K562 (cell line): ENCODE measurements around the gene HOXC10. TPM values are rescaled to one million over a fixed set of nuclear protein-coding genes. Genes with fewer than 3 reads are reported as not detected.
A peak's percentile ranks its signal among the peaks of the same experiment; 100 is the strongest.

Source experiments
- ASH1L ChIP-seq: fragments of 450-650 bp; IDR thresholded peaks from 2 replicates; pipeline ENCODE4 v1.6.1; 2018; ENCODE audit warnings: borderline replicate concordance, mild to moderate bottlenecking, low read depth; ENCODE audit not compliant: partially characterized antibody
- CEBPB ChIP-seq: fragments of 450-650 bp; IDR thresholded peaks from 2 replicates; pipeline ENCODE4 v1.6.1; 2016; ENCODE audit warnings: missing genetic modification characterization, missing compliant biosample characterization
- CSDE1 ChIP-seq, 2 experiments: fragments of 450-650 bp; IDR thresholded peaks; 2 replicates each; pipeline ENCODE4 v1.6.1; 2016; ENCODE audit warnings: mild to moderate bottlenecking in 1 of 2
- GABPA ChIP-seq: fragments of 200-800 bp; sonication (Bioruptor generic); conservative IDR thresholded peaks from 2 replicates; pipeline ENCODE4 v1.6.1; 2016; ENCODE audit warnings: low read depth, missing genetic modification characterization, missing compliant biosample characterization
- GTF2A2 ChIP-seq: IDR thresholded peaks from 2 replicates; pipeline ENCODE4 v1.6.1; 2016; ENCODE audit warnings: mild to moderate bottlenecking, missing genetic modification characterization, missing compliant biosample characterization
- HNRNPLL ChIP-seq: fragments of 200-400 bp; formaldehyde crosslinking; IDR thresholded peaks from 2 replicates; pipeline ENCODE4 v1.6.1; 2017; ENCODE audit warnings: low read length, low read depth, mild to moderate bottlenecking; ENCODE audit not compliant: poor library complexity, severe bottlenecking
- NFRKB ChIP-seq: fragments of 450-650 bp; IDR thresholded peaks from 2 replicates; pipeline ENCODE4 v1.6.1; 2016; ENCODE audit warnings: low read depth
- RBM17 ChIP-seq: fragments of 200-400 bp; formaldehyde crosslinking; IDR thresholded peaks from 2 replicates; pipeline ENCODE4 v1.6.1; 2017; ENCODE audit warnings: low read depth, mild to moderate bottlenecking, low read length, borderline replicate concordance
- RHOXF2B ChIP-seq: fragments of 250-450 bp; sonication (Bioruptor Pico); conservative IDR thresholded peaks from 2 replicates; pipeline ENCODE4 v1.5.1; 2021
- TAF7 ChIP-seq: fragments of 450-650 bp; IDR thresholded peaks from 2 replicates; pipeline ENCODE4 v1.6.1; 2016; ENCODE audit warnings: missing genetic modification characterization, missing compliant biosample characterization
- TARDBP ChIP-seq: fragments of 450-650 bp; IDR thresholded peaks from 2 replicates; pipeline ENCODE4 v1.6.1; 2016
- ZBTB8A ChIP-seq: fragments of 450-650 bp; IDR thresholded peaks from 2 replicates; pipeline ENCODE4 v1.6.1; 2018; ENCODE audit warnings: mild to moderate bottlenecking, moderate library complexity; ENCODE audit not compliant: partially characterized antibody
- ZNF174 ChIP-seq: fragments of 250-450 bp; sonication (Bioruptor Pico); IDR thresholded peaks from 2 replicates; pipeline ENCODE4 v1.4.0; 2020; ENCODE audit warnings: mild to moderate bottlenecking
- ZNF76 ChIP-seq: fragments of 250-450 bp; sonication (Bioruptor Pico); IDR thresholded peaks from 2 replicates; pipeline ENCODE4 v1.4.0; 2020; ENCODE audit warnings: mild to moderate bottlenecking, moderate library complexity, borderline replicate concordance
- polyA plus RNA-seq, 8 experiments: library from polyadenylated mRNA; depleted of rRNA in 4 of 8; stranded (reverse) in 5 of 8; unstranded in 3 of 8; fragments of >200 nt; fragmentation: Nextera tagmentation in 2 of 8; fragmentation: Illumina TruSeq in 1 of 8; extraction: Ambion mirVana in 2 of 8; extraction: Trizol in 1 of 8; gene quantifications; 2 replicates each; pipeline versions ENCODE4 v1.2.1 to v1.2.3, GENCODE V29; 2011 to 2014; ENCODE audit warnings: inconsistent platforms in 1 of 8, missing spikeins in 1 of 8
- total RNA-seq, 7 experiments: library from RNA; depleted of rRNA in 6 of 7; stranded (reverse); fragments of >200 nt in 6 of 7; fragmentation: Illumina TruSeq in 2 of 7; extraction: Trizol in 2 of 7; gene quantifications; 2 replicates each; pipeline versions ENCODE4 v1.2.1 to v1.2.3, GENCODE V29; 2011 to 2021; ENCODE audit warnings: low replicate concordance in 1 of 7
- TF ChIP-seq, protein P1 (sequence below): fragments of 450-650 bp; IDR thresholded peaks from 2 replicates; pipeline ENCODE4 v1.6.1; 2018; ENCODE audit warnings: mild to moderate bottlenecking, low read depth; ENCODE audit not compliant: partially characterized antibody
- TF ChIP-seq, protein P2 (sequence below), 2 experiments: fragments of 450-650 bp; formaldehyde crosslinking in 1 of 2; IDR thresholded peaks; 2 replicates each; pipeline versions ENCODE4 v1.4.0 to v1.6.1; 2014 to 2020; ENCODE audit warnings: mild to moderate bottlenecking in 2 of 2, borderline replicate concordance in 1 of 2, low read depth in 1 of 2
- TF ChIP-seq, protein P3 (sequence below): fragments of 450-650 bp; IDR thresholded peaks from one replicate; pipeline ENCODE4 v1.6.1; 2018; ENCODE audit warnings: mild to moderate bottlenecking, moderate library complexity; ENCODE audit not compliant: partially characterized antibody

The HOXC10 gene
- total and polyA plus RNA-seq, 9 of the 15 experiments (the other 6 are each of a cell fraction or from before 2014, with no cell fraction given) = 0.13 to 0.77 (median 0.35) TPM; not detected in 2

DNA sequence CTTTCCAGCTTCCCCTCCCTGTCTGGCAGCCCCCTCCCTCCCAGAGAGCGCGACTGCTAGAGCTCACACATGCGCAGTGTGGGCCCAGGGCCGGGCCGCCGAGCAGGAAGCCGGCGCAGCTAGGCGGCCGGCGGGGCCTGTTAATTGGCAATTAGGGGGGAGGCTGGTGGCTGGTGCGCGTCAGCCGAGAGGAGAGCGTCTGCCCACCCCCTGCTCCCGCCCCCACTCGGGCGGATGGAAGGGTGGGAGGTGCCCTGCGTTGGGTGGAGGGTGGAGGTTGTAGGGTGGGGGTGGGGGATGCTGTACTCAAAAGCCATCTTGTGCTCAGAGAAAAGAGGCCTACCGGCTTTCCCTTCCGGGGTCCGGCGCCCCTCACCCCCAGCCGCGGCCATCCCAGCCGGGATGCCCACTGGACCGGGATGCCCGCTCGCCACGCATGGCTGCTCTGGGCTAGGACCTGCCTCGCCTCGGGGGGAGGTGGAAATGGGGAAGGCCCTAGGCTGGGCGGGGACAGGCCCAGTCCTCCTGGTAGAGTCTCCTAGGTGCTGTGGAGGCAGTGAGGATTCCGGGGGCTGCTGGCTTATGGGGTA is 33.0 kb downstream of the HOXC10 start (continued):
- TF ChIP-seq TAF7 (tag) = no peak; the same call in 1 of the 2 replicates
- no peak for TF ChIP-seq CEBPB (tag)
- no peak for TF ChIP-seq ASH1L
- peak; percentile 97 for TF ChIP-seq NFRKB
- TF ChIP-seq ZBTB8A = no peak
- TF ChIP-seq, protein P1, sequence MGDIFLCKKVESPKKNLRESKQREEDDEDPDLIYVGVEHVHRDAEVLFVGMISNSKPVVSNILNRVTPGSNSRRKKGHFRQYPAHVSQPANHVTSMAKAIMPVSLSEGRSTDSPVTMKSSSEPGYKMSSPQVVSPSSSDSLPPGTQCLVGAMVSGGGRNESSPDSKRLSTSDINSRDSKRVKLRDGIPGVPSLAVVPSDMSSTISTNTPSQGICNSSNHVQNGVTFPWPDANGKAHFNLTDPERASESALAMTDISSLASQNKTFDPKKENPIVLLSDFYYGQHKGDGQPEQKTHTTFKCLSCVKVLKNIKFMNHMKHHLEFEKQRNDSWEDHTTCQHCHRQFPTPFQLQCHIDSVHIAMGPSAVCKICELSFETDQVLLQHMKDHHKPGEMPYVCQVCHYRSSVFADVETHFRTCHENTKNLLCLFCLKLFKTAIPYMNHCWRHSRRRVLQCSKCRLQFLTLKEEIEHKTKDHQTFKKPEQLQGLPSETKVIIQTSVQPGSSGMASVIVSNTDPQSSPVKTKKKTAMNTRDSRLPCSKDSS = no peak
- no peak for TF ChIP-seq TARDBP
- TF ChIP-seq RHOXF2B = no peak
- no peak for TF ChIP-seq ZNF174 (CRISPR knock-in tag)
- TF ChIP-seq, protein P2, sequence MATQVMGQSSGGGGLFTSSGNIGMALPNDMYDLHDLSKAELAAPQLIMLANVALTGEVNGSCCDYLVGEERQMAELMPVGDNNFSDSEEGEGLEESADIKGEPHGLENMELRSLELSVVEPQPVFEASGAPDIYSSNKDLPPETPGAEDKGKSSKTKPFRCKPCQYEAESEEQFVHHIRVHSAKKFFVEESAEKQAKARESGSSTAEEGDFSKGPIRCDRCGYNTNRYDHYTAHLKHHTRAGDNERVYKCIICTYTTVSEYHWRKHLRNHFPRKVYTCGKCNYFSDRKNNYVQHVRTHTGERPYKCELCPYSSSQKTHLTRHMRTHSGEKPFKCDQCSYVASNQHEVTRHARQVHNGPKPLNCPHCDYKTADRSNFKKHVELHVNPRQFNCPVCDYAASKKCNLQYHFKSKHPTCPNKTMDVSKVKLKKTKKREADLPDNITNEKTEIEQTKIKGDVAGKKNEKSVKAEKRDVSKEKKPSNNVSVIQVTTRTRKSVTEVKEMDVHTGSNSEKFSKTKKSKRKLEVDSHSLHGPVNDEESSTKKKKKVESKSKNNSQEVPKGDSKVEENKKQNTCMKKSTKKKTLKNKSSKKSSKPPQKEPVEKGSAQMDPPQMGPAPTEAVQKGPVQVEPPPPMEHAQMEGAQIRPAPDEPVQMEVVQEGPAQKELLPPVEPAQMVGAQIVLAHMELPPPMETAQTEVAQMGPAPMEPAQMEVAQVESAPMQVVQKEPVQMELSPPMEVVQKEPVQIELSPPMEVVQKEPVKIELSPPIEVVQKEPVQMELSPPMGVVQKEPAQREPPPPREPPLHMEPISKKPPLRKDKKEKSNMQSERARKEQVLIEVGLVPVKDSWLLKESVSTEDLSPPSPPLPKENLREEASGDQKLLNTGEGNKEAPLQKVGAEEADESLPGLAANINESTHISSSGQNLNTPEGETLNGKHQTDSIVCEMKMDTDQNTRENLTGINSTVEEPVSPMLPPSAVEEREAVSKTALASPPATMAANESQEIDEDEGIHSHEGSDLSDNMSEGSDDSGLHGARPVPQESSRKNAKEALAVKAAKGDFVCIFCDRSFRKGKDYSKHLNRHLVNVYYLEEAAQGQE (IDR thresholded peaks at IDR 0.05; ENCODE audit: borderline replicate concordance) = no peak
- TF ChIP-seq, protein P2 (CRISPR knock-in tag; IDR thresholded peaks at IDR 0.05; ENCODE audit: low read depth) = no peak
- no peak for TF ChIP-seq GTF2A2 (tag)
- TF ChIP-seq CSDE1 (IDR thresholded peaks at IDR 0.05) = no peak
- no peak for TF ChIP-seq HNRNPLL
- TF ChIP-seq RBM17 = no peak
- TF ChIP-seq ZNF76 (CRISPR knock-in tag) = no peak
- TF ChIP-seq, protein P3, sequence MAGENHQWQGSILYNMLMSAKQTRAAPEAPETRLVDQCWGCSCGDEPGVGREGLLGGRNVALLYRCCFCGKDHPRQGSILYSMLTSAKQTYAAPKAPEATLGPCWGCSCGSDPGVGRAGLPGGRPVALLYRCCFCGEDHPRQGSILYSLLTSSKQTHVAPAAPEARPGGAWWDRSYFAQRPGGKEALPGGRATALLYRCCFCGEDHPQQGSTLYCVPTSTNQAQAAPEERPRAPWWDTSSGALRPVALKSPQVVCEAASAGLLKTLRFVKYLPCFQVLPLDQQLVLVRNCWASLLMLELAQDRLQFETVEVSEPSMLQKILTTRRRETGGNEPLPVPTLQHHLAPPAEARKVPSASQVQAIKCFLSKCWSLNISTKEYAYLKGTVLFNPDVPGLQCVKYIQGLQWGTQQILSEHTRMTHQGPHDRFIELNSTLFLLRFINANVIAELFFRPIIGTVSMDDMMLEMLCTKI = no peak
- peak; percentile 67 for TF ChIP-seq GABPA
